ENCODE data around the gene RPH3AL.
"Not testable (repeated sequence)": the region's sequence is repeated elsewhere in the genome, so short reads cannot be mapped to it uniquely, and the experiment has no call there.

The RPH3AL gene

GRCh38 chr17:234994-235830 lies 117.4 kb downstream of the RPH3AL start:
- DNase-seq, result not testable (repeated sequence)

- DNase-seq, result not testable (repeated sequence)
These were observed 118.2 kb downstream of the RPH3AL start for GRCh38 chr17:234163-234993.

DNA sequence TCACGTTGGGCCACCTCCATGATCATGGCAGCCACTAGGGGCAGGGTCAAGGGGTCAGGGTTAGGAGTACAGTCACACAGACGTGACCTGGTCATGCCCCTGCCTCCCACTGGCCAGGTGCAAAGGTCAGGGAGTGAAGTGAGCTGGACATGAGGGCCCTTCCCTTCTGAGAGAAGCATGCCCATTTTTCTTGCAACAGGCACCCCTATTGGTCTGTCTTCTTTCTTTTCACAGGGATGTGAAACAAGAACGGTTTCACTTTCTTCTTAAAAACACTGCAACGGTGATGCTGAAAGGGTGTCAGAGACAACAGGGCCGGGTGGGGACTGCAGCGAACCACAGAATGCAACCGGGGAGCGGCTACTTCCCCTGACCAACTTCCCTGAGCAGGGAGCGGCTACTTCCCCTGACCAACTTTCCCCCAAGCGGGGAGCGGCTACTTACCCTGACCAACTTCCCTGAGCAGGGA lies 119.1 kb downstream of the RPH3AL start:
- no peak for DNase-seq

- DNase-seq, result peak; percentile 69
These were observed 120.4 kb downstream of the RPH3AL start for GRCh38 chr17:231966-232807.

DNA sequence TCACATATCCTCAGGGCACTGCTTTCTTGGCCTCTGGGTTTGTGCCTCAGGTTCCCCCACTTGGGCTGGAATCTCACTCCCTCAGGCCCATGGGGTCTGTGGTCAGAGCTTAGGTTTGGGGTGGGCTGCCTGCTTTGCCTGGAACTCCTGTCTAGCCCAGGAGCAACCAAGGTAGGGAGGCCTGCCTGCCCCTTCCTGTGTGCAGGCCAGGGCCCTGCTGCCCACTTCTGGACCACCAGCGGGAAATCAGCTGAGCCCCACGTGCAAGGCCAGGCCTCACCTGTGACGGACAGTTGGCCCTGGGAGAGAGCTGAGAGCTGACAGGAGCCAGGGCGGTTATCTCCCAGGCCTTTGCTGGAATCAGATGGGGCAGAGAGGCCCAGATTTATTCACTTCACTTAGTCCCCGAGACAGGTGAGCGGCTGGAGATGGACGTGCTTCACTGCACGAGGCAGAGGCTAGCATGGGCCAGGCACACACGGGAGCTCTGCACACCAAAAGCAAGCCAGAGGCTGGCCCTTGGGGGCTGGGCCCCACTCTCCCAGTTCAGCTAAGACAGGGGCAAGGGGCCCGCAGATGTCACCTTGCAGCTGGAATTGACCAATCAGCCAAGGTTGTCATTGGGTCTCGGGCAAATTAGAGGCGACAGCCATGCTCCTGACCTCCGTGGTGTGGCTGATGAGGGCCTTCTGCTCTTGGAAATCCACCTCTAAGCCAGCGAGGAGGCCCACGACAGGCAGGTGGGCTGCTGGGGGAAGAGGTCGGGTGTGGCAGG lies 121.2 kb downstream of the RPH3AL start:
- DNase-seq, result peak; percentile 69

- DNase-seq, result no peak
These were observed 122.2 kb downstream of the RPH3AL start for GRCh38 chr17:230395-230770.

DNA sequence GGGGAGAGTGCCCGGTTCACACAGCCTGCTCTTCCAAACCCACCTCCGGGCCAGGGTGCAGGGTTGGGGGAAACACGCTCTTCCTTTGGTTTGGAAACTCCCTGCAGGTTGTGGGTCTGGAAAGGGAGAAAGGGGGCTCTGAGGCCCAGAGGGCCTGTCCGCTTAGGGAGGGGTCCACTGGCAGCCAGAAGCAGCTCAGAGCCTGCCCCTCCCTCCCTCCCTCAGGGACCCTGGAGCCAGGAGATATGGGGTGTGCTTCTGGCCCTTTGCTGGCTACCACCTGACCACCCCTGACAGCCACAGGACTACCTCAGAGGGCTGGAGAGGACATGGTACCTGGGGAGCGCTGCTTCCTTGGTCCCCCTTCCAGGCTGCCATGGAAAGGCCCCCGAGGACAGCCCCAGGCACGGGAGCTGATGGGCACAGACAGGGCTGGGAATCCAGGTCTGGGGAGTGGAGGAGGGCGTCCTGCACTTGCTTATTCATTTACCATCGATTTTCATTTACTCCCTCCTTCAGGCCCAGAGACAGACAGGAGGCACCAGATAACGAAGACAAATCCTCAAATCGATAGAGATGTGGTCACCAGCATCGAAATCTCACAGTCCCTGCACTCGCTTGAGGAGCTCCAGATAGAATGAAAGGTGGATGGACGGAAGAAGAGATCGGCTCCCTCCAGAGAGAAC lies 122.8 kb downstream of the RPH3AL start:
- no peak for DNase-seq

- no peak for DNase-seq
These were observed 123.5 kb downstream of the RPH3AL start for GRCh38 chr17:228951-229708.

- DNase-seq, result no peak
These were observed 124.5 kb downstream of the RPH3AL start for GRCh38 chr17:227946-228615.

DNA sequence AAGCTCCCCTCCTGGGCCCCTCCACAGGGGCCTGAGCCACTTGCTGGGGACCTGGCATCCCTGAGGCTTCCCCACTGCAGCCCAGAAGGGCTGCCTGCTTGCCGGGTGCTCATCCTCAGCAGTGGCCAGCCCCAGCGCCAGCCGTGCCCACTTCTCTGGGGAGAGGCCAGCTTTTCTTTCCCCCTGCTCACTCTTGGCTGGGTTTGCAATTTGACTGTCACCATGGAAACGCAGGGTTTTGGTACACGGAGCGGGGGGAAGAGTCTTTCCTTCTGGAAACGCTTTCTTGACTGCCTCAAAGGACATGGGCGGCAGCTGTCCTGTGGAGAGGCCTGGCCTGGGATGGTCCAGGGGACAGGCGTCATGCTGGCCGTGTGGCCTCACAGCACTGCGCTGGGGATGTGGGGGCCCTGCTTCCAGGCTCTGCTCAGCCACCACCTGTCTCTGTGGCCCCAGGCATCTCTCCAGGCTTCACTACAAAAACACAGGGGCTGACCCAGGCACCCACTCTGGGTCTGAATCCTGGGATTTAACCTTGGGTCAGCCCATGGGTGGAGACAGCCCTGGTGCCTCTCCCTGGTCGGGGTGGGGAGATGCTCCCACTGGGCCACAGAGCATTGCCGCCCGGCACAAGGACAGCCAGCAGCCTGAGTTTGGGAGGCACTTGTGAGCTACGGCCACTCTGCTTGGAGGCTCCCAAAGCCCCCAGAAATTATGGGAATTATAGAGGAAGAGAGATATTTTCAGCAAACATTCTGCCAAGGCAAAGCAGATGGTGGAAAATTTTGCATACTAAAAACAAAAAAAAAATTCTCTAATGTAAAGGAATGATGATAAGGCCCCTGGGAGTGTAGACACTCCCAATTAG lies 125.3 kb downstream of the RPH3AL start:
- peak; percentile 64 for DNase-seq

DNA sequence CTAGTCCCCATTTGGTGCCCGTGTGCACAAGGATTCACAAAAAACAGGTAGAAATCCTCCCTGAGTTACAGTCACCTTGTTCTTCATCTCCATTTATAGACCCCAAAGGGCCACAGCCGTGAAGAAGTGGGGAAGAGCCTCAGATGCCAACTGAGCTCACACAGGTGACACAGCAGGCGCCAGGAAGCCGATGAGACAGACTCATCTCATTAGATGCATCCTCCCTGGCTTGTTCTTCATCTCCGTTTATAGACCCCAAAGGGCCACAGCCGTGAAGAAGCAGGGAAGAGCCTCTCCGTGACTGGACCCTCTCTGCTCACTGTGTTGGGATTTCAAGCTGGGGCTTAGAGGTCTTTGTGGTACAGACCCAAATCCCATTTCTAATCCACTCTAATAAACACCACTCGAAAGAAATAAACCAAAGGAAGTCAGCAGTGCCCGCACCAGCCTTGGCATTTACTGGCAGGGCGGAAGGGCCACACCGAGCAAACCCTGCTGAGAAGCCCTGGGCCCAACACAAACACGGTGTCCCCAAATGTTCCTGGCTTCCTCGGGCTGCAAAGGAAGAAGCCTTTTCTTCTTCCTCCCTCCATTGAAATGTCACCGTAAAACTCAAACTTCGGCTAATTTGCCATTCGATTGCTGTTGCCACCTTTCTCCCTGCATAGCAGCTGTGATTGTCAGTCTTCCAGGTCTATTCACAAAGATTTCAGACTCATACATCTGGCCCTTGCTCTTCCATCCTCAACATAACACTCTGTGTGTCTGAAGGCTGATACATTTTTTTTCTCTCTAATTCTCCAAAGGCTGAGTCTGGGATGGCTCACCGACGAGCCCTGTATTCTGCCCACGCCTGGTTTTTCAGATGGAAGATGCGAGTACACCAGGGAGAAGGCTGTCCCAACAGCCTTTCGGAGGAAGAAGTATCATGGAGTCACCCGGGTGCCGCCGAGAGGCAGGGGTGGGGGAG lies 126.2 kb downstream of the RPH3AL start:
- no peak for DNase-seq

GRCh38 chr17:225551-225950 lies 127.1 kb downstream of the RPH3AL start:
- DNase-seq, result no peak

GRCh38 chr17:224576-224975 lies 128.0 kb downstream of the RPH3AL start:
- not testable (repeated sequence) for DNase-seq

- DNase-seq, result no peak
These were observed 128.7 kb downstream of the RPH3AL start for GRCh38 chr17:223723-224471.

DNA sequence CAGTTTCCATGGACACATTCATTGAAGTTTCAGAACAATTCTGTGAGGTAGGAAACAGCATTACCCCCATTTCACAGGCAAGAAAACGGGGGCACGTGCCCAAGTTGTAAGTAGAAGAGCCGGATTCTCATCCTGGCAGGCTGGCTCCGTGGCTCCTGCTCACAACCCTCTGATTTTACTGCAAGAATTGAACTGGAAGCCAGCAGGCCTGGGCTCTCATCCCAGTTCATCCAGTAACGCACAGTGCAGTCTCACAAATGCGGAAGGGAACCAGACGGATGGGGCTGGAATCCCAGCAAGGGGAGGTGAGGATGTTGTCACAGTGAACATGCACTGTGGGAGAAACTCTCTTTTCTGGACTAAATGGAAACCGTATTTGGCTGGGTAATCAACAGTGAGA lies 130.4 kb downstream of the RPH3AL start:
- DNase-seq, result no peak

GRCh38 chr17:219696-220095 lies 132.9 kb downstream of the RPH3AL start:
- no peak for DNase-seq

Data from retina (tissue), 1 donor.